Peyer's patch (tissue), 4 donors: Measurements from ENCODE around the gene FBRSL1.

Experiments used
- CTCF ChIP-seq, 6 experiments: fragments of 450-650 bp in 4 of 6; fragments of 200-600 bp in 2 of 6; sonication (generic) in 1 of 6; IDR thresholded peaks; one replicate each; pipeline ENCODE4 v1.5.1; 2017 to 2019; ENCODE audit warnings: antibody characterized with exemption in 6 of 6, mild to moderate bottlenecking in 3 of 6, moderate library complexity in 1 of 6
- POLR2A ChIP-seq, 2 donors: fragments of 450-650 bp; IDR thresholded peaks; one replicate each; pipeline ENCODE4 v1.5.1; 2017; ENCODE audit warnings: antibody characterized with exemption in 2 of 2, mild to moderate bottlenecking in 2 of 2, moderate library complexity in 2 of 2

- TF ChIP-seq CTCF (IDR thresholded peaks at IDR 0.05), result no peak
- no peak for TF ChIP-seq POLR2A (IDR thresholded peaks at IDR 0.05)
Observed at GRCh38 chr12:132544080-132544397, 54.1 kb downstream of the FBRSL1 start.
